GM12873 (cell line): Measurements from ENCODE around the gene GPR68.

ENCODE experiments used
- TF ChIP-seq, protein P1 (sequence below): IDR thresholded peaks from 2 replicates; pipeline ENCODE4 v1.5.1; 2012; ENCODE audit warnings: low read depth, mild to moderate bottlenecking, moderate library complexity, low read length, control low read depth; ENCODE audit not compliant: insufficient read depth; ENCODE audit errors: missing control alignments

GPR68 gene

DNA sequence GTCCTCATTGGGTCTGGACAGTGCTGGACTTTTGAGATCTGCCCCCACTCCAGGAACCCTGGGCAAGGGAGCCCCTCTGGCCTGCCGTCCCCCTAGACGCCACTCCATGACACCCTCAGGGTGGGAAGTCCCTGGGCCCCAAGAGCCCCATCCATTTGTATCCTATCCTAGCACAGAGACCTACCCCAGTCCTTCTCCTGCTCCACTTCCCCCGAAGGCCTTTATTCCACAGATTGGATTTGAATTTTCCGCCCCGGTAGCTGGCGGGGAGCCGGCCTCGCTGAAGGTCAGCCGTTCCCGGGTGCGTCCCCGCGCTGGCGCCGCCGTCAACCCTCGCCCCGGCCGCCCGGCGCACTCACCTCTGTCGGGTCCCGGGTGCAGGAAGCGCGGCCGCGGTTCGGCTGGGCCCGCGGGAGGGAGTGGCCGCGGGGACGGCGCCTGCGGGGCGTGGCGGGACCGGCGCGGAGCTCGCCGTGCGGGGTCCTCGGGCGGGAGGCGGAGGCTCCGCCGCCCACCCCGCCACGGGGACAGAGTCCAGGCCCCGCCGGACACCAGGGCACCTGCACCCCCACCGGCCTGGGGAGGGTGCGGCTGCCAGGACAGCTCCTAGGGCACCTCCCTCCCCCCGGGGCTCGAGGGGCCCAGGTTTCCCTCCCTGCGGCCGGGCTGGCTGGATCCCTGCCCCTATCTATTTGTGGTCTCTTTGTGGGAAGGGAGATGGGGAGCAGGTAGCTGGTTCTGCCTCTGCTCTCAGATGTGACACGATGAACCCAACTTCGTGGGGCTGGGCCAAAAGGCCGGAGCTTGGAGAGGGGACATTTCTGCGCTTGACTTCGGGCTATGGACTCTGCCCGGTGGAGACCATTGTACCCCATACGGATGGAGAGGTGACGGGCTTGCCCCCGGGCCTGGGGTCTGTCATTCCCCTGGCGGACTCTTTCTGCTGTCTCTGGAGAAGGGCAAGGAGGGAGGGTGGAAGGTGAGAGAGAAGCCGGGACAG, 19.9 kb upstream of the GPR68 start:
- TF ChIP-seq, protein P1, sequence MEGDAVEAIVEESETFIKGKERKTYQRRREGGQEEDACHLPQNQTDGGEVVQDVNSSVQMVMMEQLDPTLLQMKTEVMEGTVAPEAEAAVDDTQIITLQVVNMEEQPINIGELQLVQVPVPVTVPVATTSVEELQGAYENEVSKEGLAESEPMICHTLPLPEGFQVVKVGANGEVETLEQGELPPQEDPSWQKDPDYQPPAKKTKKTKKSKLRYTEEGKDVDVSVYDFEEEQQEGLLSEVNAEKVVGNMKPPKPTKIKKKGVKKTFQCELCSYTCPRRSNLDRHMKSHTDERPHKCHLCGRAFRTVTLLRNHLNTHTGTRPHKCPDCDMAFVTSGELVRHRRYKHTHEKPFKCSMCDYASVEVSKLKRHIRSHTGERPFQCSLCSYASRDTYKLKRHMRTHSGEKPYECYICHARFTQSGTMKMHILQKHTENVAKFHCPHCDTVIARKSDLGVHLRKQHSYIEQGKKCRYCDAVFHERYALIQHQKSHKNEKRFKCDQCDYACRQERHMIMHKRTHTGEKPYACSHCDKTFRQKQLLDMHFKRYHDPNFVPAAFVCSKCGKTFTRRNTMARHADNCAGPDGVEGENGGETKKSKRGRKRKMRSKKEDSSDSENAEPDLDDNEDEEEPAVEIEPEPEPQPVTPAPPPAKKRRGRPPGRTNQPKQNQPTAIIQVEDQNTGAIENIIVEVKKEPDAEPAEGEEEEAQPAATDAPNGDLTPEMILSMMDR, result no peak

DNA sequence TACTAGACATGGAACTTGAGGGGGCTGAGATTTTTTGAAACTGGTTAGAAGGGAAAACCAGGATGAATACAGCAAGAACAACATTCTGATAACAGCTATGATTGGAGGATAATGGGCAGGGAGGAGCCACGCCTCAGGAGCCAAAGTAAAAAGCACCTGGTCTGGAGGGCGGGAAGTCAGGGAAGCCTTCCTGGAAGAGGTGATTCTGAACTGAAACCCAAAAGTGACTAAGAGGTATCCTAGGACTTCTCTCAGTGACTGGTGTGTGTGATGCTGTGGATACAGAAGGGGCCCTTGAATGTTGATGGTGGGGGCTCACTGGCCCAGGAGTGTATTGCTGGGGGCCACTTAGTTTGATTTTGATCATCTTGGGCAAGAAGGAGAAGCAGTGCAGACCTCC, 18.8 kb upstream of the GPR68 start:
- TF ChIP-seq, protein P1, result no peak

DNA sequence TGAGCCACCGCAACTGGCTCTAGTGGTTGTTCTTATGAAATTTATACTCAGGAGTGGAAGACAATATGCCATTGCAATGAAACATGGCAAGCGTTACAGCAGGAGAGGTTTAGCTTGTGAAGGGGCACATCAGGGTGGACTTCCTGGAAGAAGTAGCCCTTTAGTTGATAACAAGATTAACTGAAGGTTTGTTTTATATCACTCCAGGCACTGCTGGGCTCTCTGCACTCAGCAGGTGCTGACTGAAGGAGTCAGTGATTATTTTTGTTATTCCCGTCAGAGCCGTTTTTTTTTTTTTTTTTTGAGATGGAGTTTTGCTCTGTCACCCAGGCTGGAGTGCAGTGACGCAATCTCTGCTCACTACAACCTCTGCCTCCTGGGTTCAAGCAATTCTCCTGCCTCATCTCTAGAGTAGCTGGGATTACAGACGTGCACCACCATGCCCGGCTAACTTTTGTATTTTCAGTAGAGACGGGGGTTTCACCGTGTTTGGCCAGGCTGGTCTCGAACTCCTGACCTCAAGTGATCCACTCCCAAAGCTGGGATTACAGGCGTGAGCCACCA, 17.6 kb upstream of the GPR68 start:
- TF ChIP-seq, protein P1, result no peak

DNA sequence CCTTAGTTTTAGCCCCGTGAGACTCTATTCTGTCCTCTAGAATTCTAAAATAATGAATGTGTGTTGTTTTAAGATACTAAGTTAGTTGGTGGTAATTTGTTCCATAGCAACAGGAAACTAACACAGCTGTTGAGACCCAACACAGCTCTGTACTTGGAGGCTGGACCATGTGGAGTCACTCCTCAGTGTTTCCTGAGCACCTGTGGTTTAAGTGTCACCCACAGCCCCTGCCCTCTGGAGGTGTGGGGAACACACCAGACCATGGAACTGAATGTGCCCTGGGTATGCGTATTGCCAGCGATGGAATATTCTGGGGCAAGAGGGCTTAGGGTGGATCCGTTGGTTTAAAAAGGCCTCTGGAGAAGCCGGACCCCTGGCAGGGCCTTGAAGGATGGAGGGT, 16.6 kb upstream of the GPR68 start:
- TF ChIP-seq, protein P1, result no peak

DNA sequence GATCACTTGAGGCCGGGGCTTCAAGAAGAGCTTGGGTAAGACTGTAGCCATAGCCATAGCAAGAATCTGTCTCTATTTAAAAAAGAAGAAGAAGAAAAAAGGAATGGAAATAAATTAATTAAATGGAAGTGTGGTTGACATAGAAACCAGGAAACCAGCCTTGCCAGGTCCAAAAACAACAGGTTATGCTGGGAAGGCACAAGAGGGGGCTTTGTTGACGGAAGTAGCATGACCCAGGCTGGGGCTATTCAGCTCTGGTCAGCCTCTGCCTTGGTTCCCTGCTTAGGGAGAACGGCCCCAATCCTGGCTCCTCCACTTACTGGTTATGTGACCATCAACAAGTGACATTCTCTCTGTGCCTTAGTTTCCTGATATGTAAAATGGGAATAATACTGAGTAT, 14.4 kb upstream of the GPR68 start:
- TF ChIP-seq, protein P1, result no peak

DNA sequence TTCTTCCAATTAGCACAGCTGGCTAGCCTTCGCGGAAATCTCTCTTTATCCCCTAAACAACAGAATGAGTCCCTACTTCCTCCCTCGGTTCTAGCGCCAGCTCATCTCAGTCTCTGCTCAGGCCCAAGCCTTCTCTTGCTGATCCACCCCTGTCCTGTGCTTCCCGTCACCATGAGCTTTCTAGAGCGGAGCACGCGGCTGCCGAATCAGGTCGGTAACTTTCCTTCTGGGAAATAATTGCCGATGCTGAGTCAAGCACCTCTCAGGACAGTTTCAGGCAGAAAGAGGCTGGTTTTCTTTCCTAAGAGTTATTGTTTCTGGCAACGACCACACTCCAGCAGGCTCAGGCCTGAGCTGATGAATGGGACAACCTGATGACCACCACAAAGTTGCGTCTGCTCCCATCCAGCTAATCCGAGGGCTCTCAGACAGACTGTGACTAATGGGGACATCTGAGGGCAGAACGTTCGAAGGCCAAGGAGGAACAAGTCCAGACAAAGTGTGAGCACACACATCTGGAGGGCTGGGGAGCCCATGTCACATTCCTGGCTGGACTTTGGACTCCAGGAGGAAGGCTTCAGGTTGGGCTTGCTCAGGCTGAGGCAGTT, 13.6 kb upstream of the GPR68 start:
- TF ChIP-seq, protein P1, result no peak
